ENCODE results near the gene DNHD1.
A peak's percentile ranks its signal among the peaks of the same experiment; 100 is the strongest.

DNHD1 gene

DNA sequence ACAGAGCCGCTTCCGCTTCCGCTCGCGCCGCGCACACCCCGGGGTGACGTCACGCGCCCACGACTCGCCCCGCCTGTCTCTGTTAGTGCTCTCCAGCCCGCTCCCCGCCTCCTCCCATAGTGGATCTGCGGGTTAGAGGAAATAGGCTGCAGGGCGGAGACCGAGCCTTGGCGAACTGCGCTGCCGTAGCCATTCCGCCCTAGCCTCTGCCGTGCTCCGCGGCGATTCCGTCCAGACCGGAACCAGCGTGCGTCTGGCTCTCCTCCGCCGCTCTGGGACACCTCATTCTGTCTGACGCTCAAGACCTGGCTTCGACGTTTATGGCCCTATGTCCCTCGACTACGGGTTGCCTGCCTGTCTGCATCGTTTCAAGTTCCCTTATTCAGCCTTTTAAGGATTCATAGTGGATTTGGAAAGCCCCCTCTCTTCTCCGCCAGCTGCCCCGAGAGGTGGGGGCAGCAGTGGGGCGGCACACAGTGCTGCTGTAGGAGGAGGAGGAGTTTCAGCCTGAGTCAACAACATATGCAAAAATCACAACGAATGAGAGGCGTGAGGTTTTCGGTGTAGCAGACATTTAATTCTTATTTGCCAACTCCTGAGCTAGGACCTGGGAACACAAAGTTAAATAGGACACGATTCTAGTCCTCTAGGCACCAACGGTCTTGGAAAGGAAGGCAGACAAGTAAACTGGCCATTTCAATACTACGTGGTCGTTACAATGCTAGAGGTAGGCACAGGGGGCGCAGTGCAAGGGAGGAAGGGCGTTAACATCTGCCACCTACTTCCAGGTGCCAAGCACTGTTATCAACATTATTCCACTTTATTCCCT is 115.3 kb downstream of the DNHD1 start, which contains the start of gene TAF10:
TAF10 (minus strand) TSS at position 4 of the 829 bp plus-strand sequence. CDS start 27 bp downstream, outside the sequence.
- DNase-seq = peak; percentile 77 to 93

GRCh38 chr11:6613496-6613895 is 116.4 kb downstream of the DNHD1 start:
- DNase-seq = no peak

DNA sequence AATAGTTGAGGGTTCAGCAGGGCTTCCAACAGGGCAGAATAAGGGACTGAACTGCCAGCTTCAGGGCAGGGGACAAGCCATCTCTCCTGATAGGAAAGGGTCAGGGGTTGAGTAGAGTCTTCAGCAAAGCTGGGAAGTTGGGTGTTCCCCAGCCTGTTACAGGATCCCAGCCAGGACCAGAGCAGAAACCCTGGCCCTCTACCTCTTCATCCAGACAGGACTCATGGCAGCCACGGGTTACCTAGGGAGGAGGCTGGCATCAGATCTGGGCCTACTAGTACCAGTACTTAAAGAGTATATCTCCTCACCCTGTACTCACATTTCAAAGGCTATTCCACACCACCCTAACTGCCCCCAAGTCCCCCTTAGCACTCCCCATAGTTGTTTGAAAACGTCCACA is 117.4 kb downstream of the DNHD1 start:
- no peak for DNase-seq

DNA sequence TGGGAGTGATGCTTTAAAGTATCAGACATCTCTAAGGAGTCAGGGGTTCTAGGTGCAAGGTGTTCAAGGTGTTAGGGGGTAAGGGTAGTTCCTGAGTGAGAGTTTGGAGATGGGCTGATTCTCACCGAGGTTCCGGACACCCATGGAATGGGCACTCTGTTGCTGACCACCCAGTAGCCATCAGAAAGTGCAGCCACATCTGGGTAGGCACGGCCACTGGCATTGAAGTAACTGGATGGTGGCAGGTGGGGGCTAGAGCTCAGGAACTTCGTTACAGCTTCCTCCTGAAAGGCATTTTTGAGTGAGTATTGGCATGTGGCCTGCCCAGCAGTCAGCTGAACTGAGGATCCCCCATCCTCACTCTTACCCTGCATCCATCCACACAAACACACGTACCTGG is 118.0 kb downstream of the DNHD1 start:
- no peak for DNase-seq

DNA sequence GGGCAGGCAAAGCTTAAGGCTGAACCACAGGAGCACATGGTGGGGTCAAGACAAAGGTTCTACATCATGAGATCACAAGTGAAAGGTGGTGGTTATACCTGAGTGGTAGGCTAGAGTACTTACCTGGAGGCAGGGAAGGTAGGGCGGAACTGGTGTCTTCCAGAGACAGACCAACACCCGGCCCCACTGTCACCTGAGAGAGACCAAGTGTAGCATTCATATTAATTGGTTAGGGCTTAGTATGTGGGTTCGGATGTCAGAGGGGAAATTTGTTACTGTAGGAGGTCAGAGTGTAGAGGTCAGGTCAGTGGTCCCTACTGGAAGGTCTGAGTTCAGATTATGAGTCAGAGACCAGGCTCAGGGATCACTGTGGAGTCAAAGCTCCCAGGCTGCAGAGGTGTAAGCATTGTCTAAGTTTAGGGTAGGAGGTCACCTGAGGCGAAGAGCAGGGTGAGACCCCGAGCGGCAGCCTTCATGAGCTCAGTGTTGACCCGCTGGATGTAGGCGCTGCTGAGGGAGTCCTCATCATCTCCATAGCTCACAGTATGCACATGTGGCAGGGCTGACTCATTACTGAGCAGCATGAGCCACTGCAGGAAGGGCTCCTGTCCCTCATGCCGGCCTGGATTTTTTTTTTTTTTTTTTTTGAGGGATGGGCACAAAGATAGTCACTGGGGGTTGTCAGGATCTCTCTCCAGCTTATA is 119.0 kb downstream of the DNHD1 start:
- no peak for DNase-seq

DNA sequence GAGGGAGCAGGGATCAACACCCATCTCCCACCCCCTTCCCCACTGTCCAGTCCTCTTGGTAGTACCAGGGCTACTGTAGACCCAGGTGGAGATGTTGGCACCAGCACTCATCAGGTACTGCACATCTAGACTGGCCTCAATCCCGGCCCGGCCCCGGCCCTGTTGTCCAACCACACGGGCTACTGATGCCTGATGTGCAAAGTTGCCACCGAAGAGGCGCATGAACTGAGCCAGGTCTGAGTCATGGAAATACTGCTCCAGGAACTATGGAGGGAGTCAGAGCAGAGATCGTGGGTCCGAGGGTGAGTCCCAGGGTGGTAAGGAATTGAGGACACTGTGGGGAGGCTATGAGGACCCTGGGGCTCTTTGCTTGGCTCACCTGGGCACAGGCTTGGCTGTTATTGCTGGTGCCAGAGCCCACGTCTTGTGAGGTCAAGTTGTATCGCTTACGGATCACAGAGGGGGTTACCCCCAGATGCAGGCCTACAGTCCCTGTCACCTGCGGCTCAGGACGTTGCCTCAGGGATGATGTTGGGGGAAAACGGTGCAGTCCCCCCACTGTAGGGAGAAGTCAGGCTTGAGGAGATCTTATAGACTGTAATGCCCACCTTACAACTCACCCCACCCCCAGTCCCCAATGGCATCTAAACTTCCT is 119.6 kb downstream of the DNHD1 start:
- no peak for DNase-seq

DNA sequence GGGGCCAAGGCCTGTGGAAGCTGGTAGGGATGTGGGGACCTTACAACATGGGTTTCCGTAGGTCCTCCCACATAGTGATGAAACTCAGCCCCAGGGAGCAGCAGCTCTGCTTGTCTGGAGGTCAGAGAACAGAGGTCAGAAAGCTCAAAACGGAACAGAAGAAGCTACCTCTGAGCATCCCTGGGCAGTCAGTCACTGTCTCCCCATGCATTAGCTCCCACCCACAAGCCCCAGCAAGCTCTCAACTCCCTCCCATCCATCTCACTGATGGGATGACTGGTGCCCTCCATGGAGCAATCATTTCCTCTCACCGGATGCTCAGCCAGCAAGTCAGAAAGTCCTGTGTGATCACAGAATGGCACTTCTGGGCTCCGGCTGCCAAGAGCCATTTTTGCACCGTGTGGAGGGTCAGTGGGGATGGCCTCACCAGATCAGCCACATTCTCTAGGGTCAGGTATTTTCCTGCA is 120.3 kb downstream of the DNHD1 start:
- DNase-seq = no peak

DNA sequence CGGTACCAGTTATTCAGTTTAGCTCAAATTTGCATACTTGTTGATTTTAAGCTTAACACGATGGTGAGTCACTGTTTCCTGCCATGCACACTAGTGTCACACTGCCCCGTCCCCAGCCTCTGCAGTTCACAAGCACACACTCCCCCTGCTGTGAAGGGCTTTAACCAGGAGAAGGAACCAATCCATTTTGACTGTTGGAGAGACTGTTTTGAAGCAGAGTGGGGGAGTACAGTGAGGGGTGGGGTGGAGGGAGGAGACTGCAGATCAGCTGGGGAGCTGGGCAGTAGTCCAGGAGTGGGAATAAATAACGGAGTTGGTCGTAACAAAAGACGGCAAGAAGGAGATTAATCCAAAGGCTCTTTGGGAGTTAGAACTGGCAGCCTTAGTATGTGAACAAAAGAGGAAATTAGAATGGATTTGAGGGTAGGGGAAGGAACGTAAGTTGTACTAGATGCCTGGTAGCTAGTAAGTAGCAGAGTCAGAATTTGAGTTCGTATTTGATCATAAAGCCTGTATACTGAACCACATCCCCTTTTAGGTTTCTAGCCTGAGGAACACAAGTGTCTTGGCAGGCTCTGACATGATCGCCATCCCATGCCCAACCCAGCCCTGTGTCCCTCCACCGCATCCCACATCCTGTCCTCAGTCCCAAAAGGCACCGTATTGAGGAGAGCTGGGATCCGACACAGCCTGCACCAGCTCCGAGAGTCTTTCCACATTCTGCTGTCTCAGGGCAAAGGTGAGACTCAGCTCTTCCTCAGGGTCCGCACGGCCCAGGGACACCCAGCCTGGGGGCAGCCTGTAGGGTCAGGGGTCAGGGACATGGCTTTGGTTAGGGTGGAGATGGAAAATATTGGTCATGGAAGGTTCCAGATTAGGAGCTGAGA is 121.3 kb downstream of the DNHD1 start:
- DNase-seq = no peak

DNA sequence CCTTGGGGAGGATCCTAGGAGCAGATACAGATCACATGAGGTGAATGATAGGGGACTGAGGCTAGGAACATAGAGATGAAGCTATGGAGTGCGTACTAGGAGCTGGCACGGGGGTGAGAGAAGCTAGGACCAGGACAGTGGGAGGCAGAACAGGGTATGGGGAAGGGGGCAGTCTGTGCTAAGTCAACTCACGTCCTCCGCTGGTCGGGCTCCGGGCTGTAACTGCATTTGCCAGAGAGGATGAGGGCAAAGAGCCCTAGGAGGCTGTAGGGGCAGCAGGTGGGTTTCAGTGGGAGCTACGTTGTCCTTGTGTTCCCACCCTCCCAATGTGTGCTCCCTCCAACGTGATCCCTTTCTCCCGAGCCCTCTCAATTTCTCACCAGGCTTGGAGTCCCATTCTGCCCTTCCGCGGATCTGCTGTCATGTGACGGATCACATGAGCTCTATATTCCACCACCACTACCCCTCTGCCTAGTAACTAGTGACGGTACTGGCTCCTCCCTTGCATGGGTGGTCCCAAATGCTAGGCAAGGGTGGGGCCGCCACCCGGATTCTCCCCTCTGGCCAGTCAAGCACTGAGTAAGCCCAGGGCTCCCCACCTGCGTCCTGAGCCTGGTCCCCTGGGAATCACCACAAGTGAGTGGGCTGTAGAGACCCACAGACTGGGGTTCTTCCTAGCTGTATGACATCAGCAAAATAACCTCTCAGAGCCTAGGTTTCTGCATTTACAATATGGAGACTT is 122.1 kb downstream of the DNHD1 start, which contains the start of gene TPP1:
TPP1 (minus strand) TSS at position 419 of the 742 bp plus-strand sequence; CDS start at position 397, 22 bp downstream.
- peak; percentile 95 to 96 for DNase-seq

- DNase-seq = no peak
Measured at GRCh38 chr11:6620636-6621035, 123.6 kb downstream of the DNHD1 start.

All from NCI-H446 (cell line).